Loucy (cell line): ENCODE results near the gene ODF2.

Experiments used
- H2AFZ ChIP-seq: fragments of 200-600 bp; sonication (generic); 2 replicates; pipeline ENCODE4 v1.6.0; 2016; ENCODE audit warnings: antibody characterized with exemption, mild to moderate bottlenecking, low read length, moderate library complexity
- H3F3A ChIP-seq: fragments of 200-600 bp; 2 replicates; pipeline ENCODE4 v1.6.0; 2016; ENCODE audit warnings: antibody characterized with exemption, low read depth, mild to moderate bottlenecking
- H3K27me3 ChIP-seq: fragments of 200-600 bp; sonication (generic); 2 replicates; pipeline ENCODE4 v1.6.1; 2014; ENCODE audit warnings: low read length, mild to moderate bottlenecking; ENCODE audit not compliant: insufficient read depth, poor library complexity, severe bottlenecking
- H3K36me3 ChIP-seq: fragments of 200-600 bp; sonication (generic); 2 replicates; pipeline ENCODE4 v1.6.1; 2016; ENCODE audit warnings: low read length; ENCODE audit not compliant: insufficient read depth
- H3K4me1 ChIP-seq: fragments of 200-600 bp; sonication (generic); 2 replicates; pipeline ENCODE4 v1.5.1; 2014; ENCODE audit warnings: low read length, mild to moderate bottlenecking; ENCODE audit not compliant: insufficient read depth, poor library complexity, severe bottlenecking
- H3K4me2 ChIP-seq: fragments of 200-600 bp; sonication (generic); 2 replicates; pipeline ENCODE4 v1.6.0; 2014; ENCODE audit warnings: antibody characterized with exemption, low read length, low read depth, mild to moderate bottlenecking; ENCODE audit not compliant: poor library complexity, severe bottlenecking
- H3K4me3 ChIP-seq: fragments of 200-600 bp; sonication (generic); 2 replicates; pipeline ENCODE4 v1.5.1; 2014; ENCODE audit warnings: low read length, mild to moderate bottlenecking, mixed read lengths; ENCODE audit not compliant: poor library complexity, severe bottlenecking
- H3K79me2 ChIP-seq: fragments of 200-600 bp; sonication (generic); 2 replicates; pipeline ENCODE4 v1.6.1; 2014; ENCODE audit warnings: low read length; ENCODE audit not compliant: insufficient read depth
- H3K9ac ChIP-seq: fragments of 200-600 bp; sonication (generic); 2 replicates; pipeline ENCODE4 v1.6.0; 2014; ENCODE audit warnings: mild to moderate bottlenecking, low read depth, low read length, moderate library complexity; ENCODE audit not compliant: poor library complexity, severe bottlenecking
- H3K9me2 ChIP-seq: fragments of 200-600 bp; sonication (generic); replicated peaks from 2 replicates; pipeline ENCODE4 v1.6.1; 2016; ENCODE audit warnings: low read depth, low read length, mixed read lengths
- H3K9me3 ChIP-seq: fragments of 200-600 bp; sonication (generic); 2 replicates; pipeline ENCODE4 v1.6.1; 2014; ENCODE audit warnings: mild to moderate bottlenecking, antibody characterized with exemption, low read length, low read depth; ENCODE audit not compliant: insufficient read depth
- H4K20me1 ChIP-seq: fragments of 200-600 bp; sonication (generic); 2 replicates; pipeline ENCODE4 v1.6.0; 2014; ENCODE audit warnings: antibody characterized with exemption, low read length, mild to moderate bottlenecking; ENCODE audit not compliant: insufficient read depth, poor library complexity, severe bottlenecking
- EZH2phosphoT487 ChIP-seq: fragments of 200-600 bp; IDR thresholded peaks from 2 replicates; pipeline ENCODE4 v1.6.1; 2018; ENCODE audit warnings: antibody characterized with exemption, mild to moderate bottlenecking, moderate library complexity, borderline replicate concordance
- TF ChIP-seq, protein P1 (sequence below): fragments of 200-600 bp; sonication (generic); conservative IDR thresholded peaks from 2 replicates; pipeline ENCODE4 v1.5.1; 2014; ENCODE audit warnings: mild to moderate bottlenecking, antibody characterized with exemption, low read length

The ODF2 gene

DNA sequence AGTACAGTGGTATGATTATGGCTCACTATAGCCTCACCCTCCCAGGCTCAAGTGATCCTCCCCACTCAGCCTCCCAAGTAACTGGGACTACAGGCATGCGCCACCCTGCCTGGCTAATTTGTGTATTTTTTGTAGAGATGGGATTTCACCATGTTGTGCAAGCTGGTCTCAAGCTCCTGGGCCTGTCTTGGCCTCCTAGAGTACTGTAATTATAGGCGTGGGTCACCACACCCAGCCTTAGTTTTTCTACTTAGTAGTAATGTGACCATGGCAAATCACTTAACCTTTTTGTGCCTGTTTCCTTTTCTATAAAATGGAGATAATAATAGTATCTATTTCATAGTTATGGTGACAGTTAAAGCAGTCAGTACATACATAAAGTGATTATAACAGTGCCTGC, 70.9 kb downstream of the ODF2 start:
- H3K4me3 ChIP-seq: no peak overlapping the region
- peaks cover 63% of the 10 kb centered on the region; the same call in 1 of the 2 replicates for H3K36me3 ChIP-seq
- H3K9me3 ChIP-seq: no peaks in the 10 kb centered on the region
- H4K20me1 ChIP-seq: no peaks in the 10 kb centered on the region
- no peak overlapping the region for H2AFZ ChIP-seq
- no peaks in the 10 kb centered on the region for H3K9me2 ChIP-seq
- TF ChIP-seq, protein P1, sequence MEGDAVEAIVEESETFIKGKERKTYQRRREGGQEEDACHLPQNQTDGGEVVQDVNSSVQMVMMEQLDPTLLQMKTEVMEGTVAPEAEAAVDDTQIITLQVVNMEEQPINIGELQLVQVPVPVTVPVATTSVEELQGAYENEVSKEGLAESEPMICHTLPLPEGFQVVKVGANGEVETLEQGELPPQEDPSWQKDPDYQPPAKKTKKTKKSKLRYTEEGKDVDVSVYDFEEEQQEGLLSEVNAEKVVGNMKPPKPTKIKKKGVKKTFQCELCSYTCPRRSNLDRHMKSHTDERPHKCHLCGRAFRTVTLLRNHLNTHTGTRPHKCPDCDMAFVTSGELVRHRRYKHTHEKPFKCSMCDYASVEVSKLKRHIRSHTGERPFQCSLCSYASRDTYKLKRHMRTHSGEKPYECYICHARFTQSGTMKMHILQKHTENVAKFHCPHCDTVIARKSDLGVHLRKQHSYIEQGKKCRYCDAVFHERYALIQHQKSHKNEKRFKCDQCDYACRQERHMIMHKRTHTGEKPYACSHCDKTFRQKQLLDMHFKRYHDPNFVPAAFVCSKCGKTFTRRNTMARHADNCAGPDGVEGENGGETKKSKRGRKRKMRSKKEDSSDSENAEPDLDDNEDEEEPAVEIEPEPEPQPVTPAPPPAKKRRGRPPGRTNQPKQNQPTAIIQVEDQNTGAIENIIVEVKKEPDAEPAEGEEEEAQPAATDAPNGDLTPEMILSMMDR: no peak
- no peaks in the 10 kb centered on the region for H3K27me3 ChIP-seq
- H3K4me2 ChIP-seq: no peak overlapping the region
- no peaks in the 10 kb centered on the region for H3F3A ChIP-seq
- H3K79me2 ChIP-seq: no peaks in the 10 kb centered on the region
- no peak overlapping the region for H3K9ac ChIP-seq
- no peaks in the 10 kb centered on the region for H3K4me1 ChIP-seq

DNA sequence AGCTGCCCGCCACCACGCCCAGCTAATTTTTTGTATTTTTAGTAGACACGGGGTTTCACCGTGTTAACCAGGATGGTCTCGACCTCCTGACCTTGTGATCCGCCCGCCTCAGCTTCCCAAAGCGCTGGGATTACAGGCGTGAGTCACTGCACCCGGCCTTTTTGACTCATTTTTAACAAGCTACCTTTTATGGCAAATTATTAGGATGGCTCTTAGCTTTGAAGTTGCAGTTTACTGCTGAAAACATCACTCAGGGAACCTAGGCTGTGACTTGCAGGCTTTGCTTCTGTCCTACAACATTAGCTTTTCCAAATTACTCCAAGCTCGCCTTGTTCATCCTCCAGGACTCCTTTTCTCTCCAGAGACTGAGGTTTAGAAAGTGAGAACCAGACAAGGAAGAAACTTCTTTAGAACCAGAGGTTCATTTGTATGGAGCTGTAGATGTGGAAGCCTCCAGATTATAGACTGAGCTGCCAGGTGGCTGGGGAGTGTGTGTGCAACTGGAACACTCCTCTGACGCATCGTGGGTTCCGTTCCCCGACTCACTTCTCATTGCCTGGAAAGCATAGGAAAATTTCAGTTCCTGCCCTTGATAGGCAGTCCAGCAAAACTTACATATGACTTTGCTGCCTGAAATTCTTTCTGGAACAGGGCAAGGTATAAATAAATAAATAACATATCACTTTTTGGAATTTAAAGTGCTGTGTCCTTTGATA, 72.8 kb downstream of the ODF2 start:
- Histone ChIP-seq H3K9me3 (no peaks in the 10 kb centered on the region), H3K36me3 (peaks cover 64% of the 10 kb centered on the region; the same call in 1 of the 2 replicates), H3K79me2 (no peaks in the 10 kb centered on the region), H2AFZ (no peak overlapping the region), H3K4me1 (no peaks in the 10 kb centered on the region), H4K20me1 (no peaks in the 10 kb centered on the region), H3K4me3 (no peak overlapping the region), H3K9me2 (no peaks in the 10 kb centered on the region), H3K4me2 (no peak overlapping the region), H3F3A (no peaks in the 10 kb centered on the region), H3K9ac (no peak overlapping the region), H3K27me3 (no peaks in the 10 kb centered on the region)
- TF ChIP-seq EZH2phosphoT487: no peak
- TF ChIP-seq, protein P1: no peak

DNA sequence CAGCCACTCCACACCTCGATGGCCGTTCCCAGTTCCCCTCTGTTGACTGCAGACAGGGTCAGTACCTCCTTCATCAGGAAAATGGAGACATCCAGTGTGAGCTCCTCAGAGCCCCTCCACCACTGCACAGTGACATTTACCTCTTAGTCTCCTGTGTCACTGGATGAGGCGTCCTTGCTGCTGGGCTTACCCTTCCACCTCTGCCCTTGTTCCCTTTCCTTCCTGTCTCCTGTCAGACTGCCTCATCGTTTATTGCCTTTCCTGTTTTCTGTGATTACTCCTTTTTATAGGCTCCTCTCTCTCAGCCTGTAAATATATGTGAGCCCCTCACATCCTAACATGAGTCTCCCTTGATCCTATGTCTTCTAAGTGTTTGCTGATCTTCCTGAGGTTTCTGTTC, 73.4 kb downstream of the ODF2 start:
- Histone ChIP-seq H3K36me3 (peaks cover 67% of the 10 kb centered on the region; the same call in 1 of the 2 replicates), H3K4me1 (no peaks in the 10 kb centered on the region), H3K27me3 (no peaks in the 10 kb centered on the region), H3K9ac (no peak overlapping the region), H4K20me1 (no peaks in the 10 kb centered on the region), H3K79me2 (no peaks in the 10 kb centered on the region), H3F3A (no peaks in the 10 kb centered on the region), H3K4me3 (no peak overlapping the region), H3K4me2 (no peak overlapping the region), H2AFZ (no peak overlapping the region), H3K9me3 (no peaks in the 10 kb centered on the region), H3K9me2 (no peaks in the 10 kb centered on the region)
- TF ChIP-seq EZH2phosphoT487: no peak
- TF ChIP-seq, protein P1: no peak
